Activated CD4-positive, alpha-beta memory T cell treated with anti-CD3 and anti-CD28 coated beads for 36 hours (primary cell): ENCODE results near the gene SERPINI1. TPM values are rescaled to one million over a fixed set of nuclear protein-coding genes. Genes with fewer than 3 reads are reported as not detected.

ENCODE experiments used
- CTCF ChIA-PET: fragments of 350-600 bp; sonication (Branson Sonifier 250); formaldehyde crosslinking; loops from one replicate; lab custom pipeline; 2021; ENCODE audit warnings: antibody characterized with exemption, inconsistent platforms; lab: Charles Lee
- POLR2A ChIA-PET: fragments of 350-600 bp; sonication (Branson Sonifier 250); formaldehyde crosslinking; loops from one replicate; lab custom pipeline; 2021; ENCODE audit warnings: antibody characterized with exemption; lab: Charles Lee
- DNase-seq: peaks from one replicate; pipeline ENCODE4 v3.0.0-alpha.2; 2020
- H3K27ac Mint-ChIP-seq: one replicate; pipeline ENCODE4 v1.8.0; 2021; ENCODE audit warnings: mixed read lengths
- H3K27me3 Mint-ChIP-seq: one replicate; pipeline ENCODE4 v1.8.0; 2021; ENCODE audit warnings: mixed read lengths
- H3K36me3 Mint-ChIP-seq: one replicate; pipeline ENCODE4 v1.8.0; 2021; ENCODE audit warnings: mixed read lengths
- H3K4me1 Mint-ChIP-seq: one replicate; pipeline ENCODE4 v1.8.0; 2021; ENCODE audit warnings: low read depth, mixed read lengths
- H3K4me3 Mint-ChIP-seq: one replicate; pipeline ENCODE4 v1.8.0; 2021; ENCODE audit warnings: mild to moderate bottlenecking, mixed read lengths
- H3K9me3 Mint-ChIP-seq: one replicate; pipeline ENCODE4 v1.8.0; 2021; ENCODE audit warnings: mixed read lengths
- intact Hi-C: fragments of 100-400 bp; cut with micrococcal nuclease; formaldehyde crosslinking; loops from one replicate; pipeline ENCODE4 v1.15.1; 2023
- total RNA-seq, 2 experiments: library from RNA; stranded (reverse); gene quantifications; one replicate each; pipeline ENCODE4 v1.2.3, GENCODE V29; 2021

The SERPINI1 gene
- total RNA-seq, 2 experiments from 2014 or later: 2.3 to 3.0 TPM

DNA sequence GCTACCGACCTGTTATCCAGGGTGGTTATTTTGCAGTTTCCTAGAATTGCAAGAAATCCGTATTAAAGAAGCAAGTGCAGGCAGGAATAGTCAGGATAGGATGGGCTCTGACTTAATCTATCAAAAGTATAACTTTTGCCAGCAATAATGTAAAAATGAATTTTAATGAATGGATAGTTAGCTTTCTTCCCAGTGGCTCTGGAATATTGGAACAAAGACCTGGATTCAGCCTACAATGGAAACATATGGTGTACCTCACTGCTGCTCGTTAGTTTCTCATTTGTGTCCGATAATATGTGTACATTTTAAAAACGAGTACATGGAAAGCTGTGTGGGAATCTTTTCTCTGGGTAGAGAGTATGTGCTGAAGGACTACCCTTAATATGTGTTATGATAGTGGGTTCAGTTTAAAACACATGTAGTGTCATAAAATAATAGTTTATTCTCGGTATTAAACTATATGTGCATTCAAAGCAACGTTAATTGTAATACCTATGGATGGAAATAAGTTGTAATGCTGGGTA is 805 bp downstream of the SERPINI1 start:
- Mint-ChIP-seq H3K4me1 (peaks cover 36% of the 10 kb centered on the region), H3K36me3 (peaks cover 6% of the 10 kb centered on the region), H3K27me3 (no peaks in the 10 kb centered on the region), H3K9me3 (no peaks in the 10 kb centered on the region), H3K27ac (no peak overlapping the region), H3K4me3 (no peak overlapping the region)
- DNase-seq: no peak
- ChIA-PET POLR2A (interaction anchor here (1.6 kb wide), 1 partner anchor 45 kb away, joined by 5 read pairs; no protein-coding TSS in a partner anchor), CTCF (interaction anchor here (0.9 to 1.6 kb wide), 4 partner anchors 52 to 413 kb away, joined by 5 to 7 read pairs (median 6); partner anchors contain the start of gene ZBBX)
- intact Hi-C loops: loop anchor here (5.0 to 10.0 kb wide), 2 partner anchors 146 to 288 kb away; no protein-coding TSS in a partner anchor

DNA sequence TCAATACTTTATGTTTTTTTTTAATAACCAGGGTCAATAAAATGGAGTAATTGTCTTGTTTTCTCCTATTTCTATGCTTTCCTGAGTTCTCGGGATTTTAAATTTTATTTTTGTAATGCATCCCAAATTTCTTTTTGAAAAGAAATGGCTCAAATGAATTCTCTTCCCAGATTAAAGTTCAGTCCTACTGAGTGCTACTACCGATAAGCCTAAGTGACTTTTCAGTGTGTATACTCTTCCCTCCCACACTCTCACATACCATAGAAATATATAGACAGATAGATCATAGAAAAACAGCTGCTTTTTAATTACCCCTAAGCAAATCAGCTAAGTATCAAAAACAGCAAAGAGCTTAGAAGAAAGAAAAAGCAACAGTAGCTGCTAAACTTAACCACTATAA is 1.5 kb downstream of the SERPINI1 start:
- Mint-ChIP-seq H3K9me3 (no peaks in the 10 kb centered on the region), H3K36me3 (peaks cover 6% of the 10 kb centered on the region), H3K27ac (no peak overlapping the region), H3K4me3 (no peak overlapping the region), H3K27me3 (no peaks in the 10 kb centered on the region), H3K4me1 (peaks cover 29% of the 10 kb centered on the region)
- POLR2A ChIA-PET: no interaction called here
- intact Hi-C loops: loop anchor here (5.0 to 10.0 kb wide), 2 partner anchors 145 to 288 kb away; no protein-coding TSS in a partner anchor
- CTCF ChIA-PET: no interaction called here
- DNase-seq: no peak

DNA sequence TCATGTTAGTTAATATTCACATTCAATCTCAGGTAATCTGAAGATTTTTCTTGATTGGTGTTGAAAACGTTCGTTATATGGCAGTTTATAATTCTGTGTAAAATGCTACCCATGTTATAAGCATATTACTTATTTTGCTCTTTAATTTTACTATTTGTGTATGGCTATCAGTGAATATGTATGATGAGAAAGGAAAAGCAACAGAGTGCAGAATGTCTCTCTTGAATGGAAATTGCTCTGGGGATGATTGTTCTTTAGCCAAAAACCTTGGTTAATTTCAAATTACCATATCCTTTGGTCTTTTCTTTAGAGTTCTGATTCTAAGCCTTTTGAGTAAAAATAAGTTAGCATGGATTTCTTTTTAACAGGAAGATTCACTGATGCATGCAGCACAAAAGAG is 2.5 kb downstream of the SERPINI1 start:
- H3K9me3 Mint-ChIP-seq: no peaks in the 10 kb centered on the region
- no peak overlapping the region for H3K27ac Mint-ChIP-seq
- H3K4me3 Mint-ChIP-seq: no peak overlapping the region
- H3K36me3 Mint-ChIP-seq: no peaks in the 10 kb centered on the region
- intact Hi-C loops: loop anchor here (5.0 to 10.0 kb wide), 2 partner anchors 144 to 287 kb away; no protein-coding TSS in a partner anchor
- H3K4me1 Mint-ChIP-seq: peaks cover 19% of the 10 kb centered on the region
- H3K27me3 Mint-ChIP-seq: no peaks in the 10 kb centered on the region
- POLR2A ChIA-PET: no interaction called here
- no peak for DNase-seq
- CTCF ChIA-PET: no interaction called here

DNA sequence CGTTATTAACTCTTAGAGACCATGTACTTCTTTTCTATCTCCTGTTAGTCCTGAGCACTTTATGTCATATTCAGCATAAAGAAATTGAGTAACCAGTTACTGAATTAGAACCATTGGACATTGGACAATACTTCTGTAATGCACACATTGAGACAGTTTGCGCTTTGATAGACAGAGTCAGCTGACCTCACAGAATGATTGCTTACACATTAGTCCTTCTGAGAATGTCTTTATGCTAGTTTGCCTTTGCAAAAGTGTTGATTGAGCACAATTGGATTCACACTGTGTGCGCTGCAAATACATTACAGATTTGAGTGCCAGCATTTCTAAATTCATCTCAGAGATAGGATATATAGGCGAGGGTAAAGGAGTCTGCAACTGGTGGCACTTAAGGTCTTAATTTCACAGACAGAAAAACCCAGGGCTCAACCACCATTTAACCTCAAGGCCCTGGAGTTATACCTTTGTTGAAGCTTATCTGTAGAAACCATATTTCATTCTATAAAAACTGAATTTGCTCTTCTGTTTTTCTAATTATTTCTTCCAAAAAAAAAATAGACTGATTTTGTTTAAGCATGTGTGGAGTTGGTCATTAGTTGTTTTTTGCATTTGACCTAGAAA is 3.8 kb downstream of the SERPINI1 start:
- POLR2A ChIA-PET: no interaction called here
- CTCF ChIA-PET: no interaction called here

DNA sequence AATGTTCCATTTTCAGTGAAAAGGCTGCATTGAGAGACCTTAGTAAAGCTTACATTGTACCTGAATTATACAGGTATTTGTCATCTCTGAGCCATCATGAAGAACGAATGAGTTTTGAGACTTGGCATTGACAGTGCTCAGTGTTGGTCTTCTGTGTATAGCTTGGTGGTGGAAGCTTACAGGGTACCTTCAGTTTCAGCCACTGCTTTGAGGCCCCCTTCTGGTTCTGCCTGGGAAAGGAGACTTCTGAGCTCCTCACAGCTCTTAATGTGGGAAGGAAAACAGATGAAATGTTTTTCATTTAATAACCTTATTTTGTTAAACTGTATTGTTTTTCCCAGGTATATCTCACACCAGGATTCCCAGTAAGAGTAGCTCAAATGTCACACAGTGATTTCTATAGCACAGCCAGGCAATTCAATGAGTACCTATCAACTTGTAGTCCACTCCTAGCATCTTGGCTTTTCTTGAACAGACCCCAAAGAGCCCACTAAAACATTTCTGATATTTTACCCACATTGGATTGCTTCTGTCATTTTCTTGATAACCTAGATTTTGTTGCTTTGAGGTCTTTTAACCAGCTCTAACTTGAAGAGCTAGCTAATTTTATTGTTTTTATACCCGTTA is 5.6 kb downstream of the SERPINI1 start:
- Mint-ChIP-seq H3K36me3 (no peaks in the 10 kb centered on the region), H3K27ac (no peak overlapping the region), H3K4me1 (peaks cover 15% of the 10 kb centered on the region), H3K4me3 (no peak overlapping the region), H3K9me3 (no peaks in the 10 kb centered on the region), H3K27me3 (no peaks in the 10 kb centered on the region)
- POLR2A ChIA-PET: interaction anchor here (0.8 kb wide), 1 partner anchor 38 kb away, joined by 4 read pairs; no protein-coding TSS in a partner anchor
- CTCF ChIA-PET: interaction anchor here (0.9 to 1.3 kb wide), 4 partner anchors 10 to 361 kb away, joined by 3 to 6 read pairs (median 3); partner anchors contain the start of gene ZBBX
- peak; percentile 29 for DNase-seq
- intact Hi-C loops: no loop called here

More for the DNA sequence above, 3.8 kb downstream of the SERPINI1 start:
- intact Hi-C loops: loop anchor here (5.0 to 10.0 kb wide), 2 partner anchors 143 to 286 kb away; no protein-coding TSS in a partner anchor
- H3K9me3 Mint-ChIP-seq: no peaks in the 10 kb centered on the region
- H3K4me1 Mint-ChIP-seq: peaks cover 15% of the 10 kb centered on the region
- DNase-seq: no peak
- H3K27ac Mint-ChIP-seq: no peak overlapping the region
- no peaks in the 10 kb centered on the region for H3K27me3 Mint-ChIP-seq
- H3K36me3 Mint-ChIP-seq: no peaks in the 10 kb centered on the region
- no peak overlapping the region for H3K4me3 Mint-ChIP-seq

DNA sequence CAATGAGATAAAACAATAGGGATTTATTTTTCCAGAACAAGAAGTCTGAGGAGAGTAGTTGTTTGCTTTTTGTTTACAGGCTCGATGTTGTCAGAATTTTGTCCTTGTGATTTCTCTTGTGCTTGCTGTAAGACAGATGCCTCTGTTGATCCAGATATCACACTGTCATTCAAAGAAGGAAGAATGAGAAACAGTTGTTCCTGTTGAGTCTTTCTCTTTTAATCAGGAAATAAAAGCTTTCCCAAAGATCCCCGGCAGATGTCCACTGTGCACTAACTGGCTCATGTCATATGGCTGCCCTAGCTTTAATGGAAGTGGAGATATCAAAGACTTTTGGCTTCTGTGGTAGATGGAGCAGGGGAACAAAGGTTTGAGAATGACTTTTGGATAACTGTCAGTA is 6.8 kb downstream of the SERPINI1 start:
- ChIA-PET CTCF (interaction anchor here (1.2 to 1.6 kb wide), 2 partner anchors 11 to 362 kb away, joined by 3 read pairs; partner anchors contain the start of gene ZBBX), POLR2A (no interaction called here)
- H3K4me1 Mint-ChIP-seq: peaks cover 8% of the 10 kb centered on the region
- DNase-seq: no peak
- H3K27ac Mint-ChIP-seq: no peak overlapping the region
- no peaks in the 10 kb centered on the region for H3K36me3 Mint-ChIP-seq
- no peaks in the 10 kb centered on the region for H3K27me3 Mint-ChIP-seq
- intact Hi-C loops: no loop called here
- H3K4me3 Mint-ChIP-seq: no peak overlapping the region
- H3K9me3 Mint-ChIP-seq: no peaks in the 10 kb centered on the region

DNA sequence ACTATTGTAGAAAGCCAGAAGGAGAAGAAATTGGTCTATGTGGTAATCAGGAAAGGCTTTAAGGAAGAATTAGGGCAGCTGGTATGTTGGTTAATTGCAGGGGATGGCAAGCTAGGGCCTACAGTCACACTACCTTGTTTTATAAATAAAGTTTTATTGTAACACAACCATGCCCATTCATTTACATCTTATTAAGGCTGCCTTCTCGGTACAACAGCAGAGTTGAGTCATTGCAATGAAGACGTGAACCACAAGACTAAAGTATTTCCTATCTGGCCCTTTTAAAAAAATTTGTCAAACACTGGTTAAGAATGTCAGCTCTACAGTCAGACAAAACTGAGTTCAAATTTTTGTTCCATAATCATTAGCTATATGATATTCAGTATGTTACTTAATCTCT is 8.3 kb downstream of the SERPINI1 start:
- H3K4me1 Mint-ChIP-seq: peaks cover 3% of the 10 kb centered on the region
- POLR2A ChIA-PET: no interaction called here
- CTCF ChIA-PET: interaction anchor here (0.7 kb wide), 1 partner anchor 59 kb away, joined by 3 read pairs; no protein-coding TSS in a partner anchor
- no peaks in the 10 kb centered on the region for H3K9me3 Mint-ChIP-seq
- H3K4me3 Mint-ChIP-seq: no peak overlapping the region
- H3K27ac Mint-ChIP-seq: no peak overlapping the region
- no peaks in the 10 kb centered on the region for H3K27me3 Mint-ChIP-seq
- DNase-seq: no peak
- no peaks in the 10 kb centered on the region for H3K36me3 Mint-ChIP-seq
- intact Hi-C loops: loop anchor here (1.0 kb wide), 1 partner anchor 8 kb away; the partner anchor contains the start of gene SERPINI1

DNA sequence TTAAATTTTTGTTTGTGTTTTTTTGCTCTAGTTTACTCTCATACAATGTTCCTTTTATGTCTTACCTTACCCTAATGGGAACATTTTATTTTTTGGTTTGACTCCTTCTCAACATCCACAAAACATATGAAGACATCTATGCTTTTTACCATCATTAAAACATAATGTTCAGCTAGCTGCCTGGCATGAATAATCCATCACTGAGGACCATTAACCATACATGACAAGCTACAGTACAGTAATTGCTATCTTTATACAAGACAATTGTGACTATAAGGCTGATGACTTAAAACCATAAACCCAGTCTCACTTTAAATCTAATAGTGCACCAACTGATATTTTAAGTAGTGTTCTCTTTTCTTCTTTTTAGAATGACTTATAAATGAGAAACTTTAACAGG is 13.7 kb downstream of the SERPINI1 start:
- H3K27ac Mint-ChIP-seq: no peak overlapping the region
- peaks cover 8% of the 10 kb centered on the region for H3K4me1 Mint-ChIP-seq
- no peaks in the 10 kb centered on the region for H3K27me3 Mint-ChIP-seq
- intact Hi-C loops: no loop called here
- no peaks in the 10 kb centered on the region for H3K36me3 Mint-ChIP-seq
- ChIA-PET POLR2A (no interaction called here), CTCF (no interaction called here)
- H3K4me3 Mint-ChIP-seq: no peak overlapping the region
- DNase-seq: no peak
- no peaks in the 10 kb centered on the region for H3K9me3 Mint-ChIP-seq

DNA sequence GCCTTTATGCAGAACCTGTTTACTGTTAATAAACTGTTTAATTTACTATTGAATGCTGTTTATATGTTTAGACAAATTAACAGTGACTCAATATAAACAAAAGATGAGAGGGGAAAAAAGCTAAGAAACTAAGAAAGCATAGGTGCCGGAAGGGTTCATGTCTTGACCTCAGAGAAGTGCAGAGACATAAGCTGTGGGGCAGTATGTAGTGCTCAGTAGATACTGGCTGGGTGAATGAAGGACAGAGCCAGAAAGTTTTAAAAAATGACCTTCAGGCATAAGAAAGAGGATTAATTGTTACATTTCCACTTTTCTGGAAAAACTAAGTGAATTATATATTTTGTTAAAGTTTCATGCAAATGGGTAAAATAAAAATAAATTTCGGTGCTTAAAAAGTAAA is 14.2 kb downstream of the SERPINI1 start:
- Mint-ChIP-seq H3K36me3 (no peaks in the 10 kb centered on the region), H3K9me3 (no peaks in the 10 kb centered on the region), H3K27ac (no peak overlapping the region), H3K4me1 (peaks cover 8% of the 10 kb centered on the region), H3K27me3 (no peaks in the 10 kb centered on the region), H3K4me3 (no peak overlapping the region)
- intact Hi-C loops: no loop called here
- ChIA-PET CTCF (no interaction called here), POLR2A (no interaction called here)
- no peak for DNase-seq

DNA sequence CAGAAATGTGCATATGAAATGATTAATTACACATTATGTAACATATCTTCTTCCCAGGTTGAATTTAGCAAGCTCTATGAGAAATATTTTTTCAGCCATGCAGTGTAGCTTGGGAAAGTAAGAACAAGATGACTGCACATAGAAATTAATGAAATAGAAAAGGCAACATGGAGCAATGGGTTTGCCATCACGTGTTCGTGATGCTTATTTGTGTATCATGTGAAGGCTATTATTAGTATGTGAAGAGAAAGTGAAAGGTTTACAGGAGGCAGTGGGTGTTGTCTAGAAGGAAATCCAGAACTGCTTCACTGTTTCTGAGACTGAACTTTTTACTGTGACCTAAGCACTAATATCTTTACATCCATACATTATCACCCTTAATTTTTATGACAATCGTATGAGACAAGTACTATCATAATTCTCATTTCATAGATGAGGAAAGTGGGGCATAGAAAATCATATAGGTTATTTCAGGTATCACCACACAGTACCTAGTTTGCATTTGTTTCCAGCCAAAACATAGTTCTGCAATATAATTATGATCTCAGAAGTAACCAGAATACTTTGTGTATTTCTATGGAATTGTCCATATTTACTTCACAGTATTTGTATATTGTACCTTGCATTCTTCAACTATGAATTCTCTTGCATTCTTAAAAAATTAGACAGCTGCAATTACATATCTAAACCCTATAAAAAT is 14.9 kb downstream of the SERPINI1 start:
- intact Hi-C loops: no loop called here
- H3K27ac Mint-ChIP-seq: no peak overlapping the region
- POLR2A ChIA-PET: no interaction called here
- no peaks in the 10 kb centered on the region for H3K36me3 Mint-ChIP-seq
- H3K4me3 Mint-ChIP-seq: no peak overlapping the region
- H3K4me1 Mint-ChIP-seq: peaks cover 8% of the 10 kb centered on the region
- no peaks in the 10 kb centered on the region for H3K27me3 Mint-ChIP-seq
- CTCF ChIA-PET: no interaction called here
- H3K9me3 Mint-ChIP-seq: no peaks in the 10 kb centered on the region
- DNase-seq: no peak

DNA sequence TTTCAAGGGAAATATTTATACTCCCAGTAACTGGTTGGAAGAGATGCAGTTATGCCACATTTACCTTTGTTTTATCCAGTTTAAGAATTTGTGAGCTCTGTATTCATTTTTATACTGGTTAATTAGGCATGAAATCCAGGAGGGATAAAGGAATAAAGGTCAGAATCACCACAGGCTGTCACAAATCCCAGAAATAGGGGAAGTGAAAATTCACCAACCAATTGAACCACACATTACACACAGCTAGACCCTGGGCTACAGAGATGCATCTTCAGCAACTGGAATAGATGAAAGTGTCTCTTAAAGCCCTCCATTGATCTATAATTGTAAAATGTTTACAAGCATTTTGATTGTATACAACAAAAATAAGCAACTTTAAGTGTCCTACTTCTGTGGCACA is 18.5 kb downstream of the SERPINI1 start:
- H3K9me3 Mint-ChIP-seq: no peaks in the 10 kb centered on the region
- DNase-seq: no peak
- H3K27ac Mint-ChIP-seq: no peak overlapping the region
- intact Hi-C loops: no loop called here
- POLR2A ChIA-PET: no interaction called here
- CTCF ChIA-PET: no interaction called here
- no peak overlapping the region for H3K4me3 Mint-ChIP-seq
- no peaks in the 10 kb centered on the region for H3K27me3 Mint-ChIP-seq
- H3K4me1 Mint-ChIP-seq: peaks cover 8% of the 10 kb centered on the region
- no peaks in the 10 kb centered on the region for H3K36me3 Mint-ChIP-seq

DNA sequence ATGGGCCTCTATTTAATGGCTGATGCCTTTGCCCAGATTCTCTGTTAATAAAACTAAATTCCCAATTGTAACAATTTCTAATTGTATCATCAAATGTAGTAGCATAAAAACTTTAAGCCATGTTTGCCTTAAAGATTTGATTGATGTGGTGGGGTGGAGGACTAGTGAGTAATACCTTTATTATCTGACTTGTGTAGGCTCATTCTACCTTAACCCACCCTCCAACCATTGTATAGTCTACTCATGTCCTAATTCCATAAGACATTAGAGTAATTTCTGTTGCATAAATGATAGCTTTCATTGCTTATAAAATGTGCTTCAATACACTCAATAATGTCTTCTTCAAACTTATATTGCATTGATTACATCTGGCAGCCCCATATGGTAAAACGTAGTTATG is 25.8 kb downstream of the SERPINI1 start:
- POLR2A ChIA-PET: no interaction called here
- Mint-ChIP-seq H3K9me3 (peaks cover 16% of the 10 kb centered on the region), H3K36me3 (peaks cover 7% of the 10 kb centered on the region), H3K4me3 (no peak overlapping the region), H3K27ac (no peak overlapping the region), H3K27me3 (no peaks in the 10 kb centered on the region), H3K4me1 (no peaks in the 10 kb centered on the region)
- intact Hi-C loops: no loop called here
- no peak for DNase-seq
- CTCF ChIA-PET: no interaction called here
